OCI-LY1 (cell line): ENCODE measurements around the gene ARAF.
"Not testable (repeated sequence)": the region's sequence is repeated elsewhere in the genome, so short reads cannot be mapped to it uniquely, and the experiment has no call there.

Source experiments
- EZH2 ChIP-seq: fragments of 200-600 bp; sonication (generic), shearing (Covaris generic); IDR thresholded peaks from 2 replicates; pipeline ENCODE4 v1.8.0; 2017; ENCODE audit warnings: borderline replicate concordance, mixed run types, mild to moderate bottlenecking, antibody characterized with exemption, low read length, moderate library complexity, mixed read lengths
- TF ChIP-seq, protein P1 (sequence below): fragments of 200-600 bp; sonication (generic), shearing (Covaris generic); IDR thresholded peaks from 2 replicates; pipeline ENCODE4 v1.5.1; 2017; ENCODE audit warnings: mild to moderate bottlenecking, antibody characterized with exemption, low read length, moderate library complexity, mixed read lengths

DNA sequence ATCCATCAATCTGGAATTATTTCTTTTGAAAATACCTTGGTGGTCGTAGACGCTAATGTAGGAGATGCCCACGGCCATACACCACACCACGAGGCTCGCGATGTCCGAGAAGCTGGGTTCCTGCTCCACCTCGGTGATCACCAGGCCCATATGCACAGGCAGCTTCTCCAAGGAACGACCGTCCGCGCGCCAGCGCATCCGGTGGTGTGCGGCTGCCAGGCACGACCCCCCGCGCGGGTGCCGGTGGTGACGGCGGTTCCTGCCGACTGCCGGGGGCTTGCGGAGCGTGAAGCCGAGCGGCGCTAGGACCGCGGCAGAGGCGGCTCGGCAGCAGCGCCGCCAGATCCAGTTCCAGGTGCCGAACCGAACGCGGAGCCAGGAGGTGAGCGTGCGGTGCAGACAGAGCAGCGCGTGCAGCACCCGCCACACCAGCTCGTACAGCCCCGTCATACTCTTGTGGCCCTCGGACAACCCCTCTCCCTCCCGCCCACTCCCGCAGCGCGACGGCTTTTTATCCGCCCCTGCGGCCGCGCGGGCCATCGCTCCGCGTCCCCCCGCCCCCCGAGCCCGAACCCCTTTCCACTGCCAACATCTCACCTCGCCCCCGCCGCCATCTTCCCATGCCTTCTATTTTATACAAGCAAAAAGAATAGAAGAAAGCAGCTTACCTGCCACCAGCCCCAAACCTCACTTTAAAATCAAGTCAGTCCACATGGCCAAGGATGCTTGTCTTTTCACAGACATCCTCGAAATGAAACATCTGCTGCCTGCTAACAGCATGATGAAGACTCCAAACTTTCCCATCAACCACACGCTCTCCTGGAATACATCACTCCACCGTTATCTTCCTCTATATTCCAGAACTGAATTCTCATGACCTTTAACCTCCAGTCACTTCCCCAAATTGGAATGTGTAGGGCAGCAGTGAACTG is 47.7 kb upstream of the ARAF start:
- TF ChIP-seq, protein P1, sequence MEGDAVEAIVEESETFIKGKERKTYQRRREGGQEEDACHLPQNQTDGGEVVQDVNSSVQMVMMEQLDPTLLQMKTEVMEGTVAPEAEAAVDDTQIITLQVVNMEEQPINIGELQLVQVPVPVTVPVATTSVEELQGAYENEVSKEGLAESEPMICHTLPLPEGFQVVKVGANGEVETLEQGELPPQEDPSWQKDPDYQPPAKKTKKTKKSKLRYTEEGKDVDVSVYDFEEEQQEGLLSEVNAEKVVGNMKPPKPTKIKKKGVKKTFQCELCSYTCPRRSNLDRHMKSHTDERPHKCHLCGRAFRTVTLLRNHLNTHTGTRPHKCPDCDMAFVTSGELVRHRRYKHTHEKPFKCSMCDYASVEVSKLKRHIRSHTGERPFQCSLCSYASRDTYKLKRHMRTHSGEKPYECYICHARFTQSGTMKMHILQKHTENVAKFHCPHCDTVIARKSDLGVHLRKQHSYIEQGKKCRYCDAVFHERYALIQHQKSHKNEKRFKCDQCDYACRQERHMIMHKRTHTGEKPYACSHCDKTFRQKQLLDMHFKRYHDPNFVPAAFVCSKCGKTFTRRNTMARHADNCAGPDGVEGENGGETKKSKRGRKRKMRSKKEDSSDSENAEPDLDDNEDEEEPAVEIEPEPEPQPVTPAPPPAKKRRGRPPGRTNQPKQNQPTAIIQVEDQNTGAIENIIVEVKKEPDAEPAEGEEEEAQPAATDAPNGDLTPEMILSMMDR: not testable (repeated sequence)
- not testable (repeated sequence) for TF ChIP-seq EZH2
